Measurements from ENCODE around the gene PCSK1N. TPM values are rescaled to one million over a fixed set of nuclear protein-coding genes. Genes with fewer than 3 reads are reported as not detected.

Gene PCSK1N
- total and polyA plus RNA-seq, 2 of the 13 experiments (the other 11 are each of a cell fraction or from before 2014, with no cell fraction given): 4.5 to 14.0 TPM

GRCh38 chrX:48801280-48802088 is 33.9 kb downstream of the PCSK1N start, which contains the start of gene HDAC6 (continued):
- no peak for TF ChIP-seq LBX2 (CRISPR knock-in tag; IDR thresholded peaks at IDR 0.05; ENCODE audit: borderline replicate concordance)
- TF ChIP-seq ZNF512 (CRISPR knock-in tag; IDR thresholded peaks at IDR 0.05): no peak
- TF ChIP-seq NBN (conservative IDR thresholded peaks at IDR 0.05): no peak
- no peak for TF ChIP-seq XBP1 (CRISPR knock-in tag; IDR thresholded peaks at IDR 0.05)
- TF ChIP-seq TEAD2 (CRISPR knock-in tag; IDR thresholded peaks at IDR 0.05): no peak
- TF ChIP-seq ZNF883 (CRISPR knock-in tag; IDR thresholded peaks at IDR 0.05; ENCODE audit: not compliant biosample characterization): no peak
- TF ChIP-seq GPBP1L1 (CRISPR knock-in tag; IDR thresholded peaks at IDR 0.05): no peak
- TF ChIP-seq PRMT3 (CRISPR knock-in tag; IDR thresholded peaks at IDR 0.05; ENCODE audit: borderline replicate concordance, low read depth): no peak
- no peak for TF ChIP-seq PREB (CRISPR knock-in tag; IDR thresholded peaks at IDR 0.05)
- TF ChIP-seq ZBTB14 (CRISPR knock-in tag; IDR thresholded peaks at IDR 0.05): no peak
- no peak for TF ChIP-seq ZNF614 (CRISPR knock-in tag; IDR thresholded peaks at IDR 0.05; ENCODE audit: borderline replicate concordance)
- peak; percentile 65 for TF ChIP-seq TBX2 (CRISPR knock-in tag; IDR thresholded peaks at IDR 0.05; ENCODE audit: borderline replicate concordance)
- no peak for TF ChIP-seq ZNF329 (CRISPR knock-in tag; IDR thresholded peaks at IDR 0.05; ENCODE audit: low read depth)
- no peak for TF ChIP-seq SOX13 (IDR thresholded peaks at IDR 0.05)
- TF ChIP-seq SOX13 (CRISPR knock-in tag; conservative IDR thresholded peaks at IDR 0.05 in 1 of 2, IDR thresholded peaks at IDR 0.05 in 1 of 2): no peak
- no peak for TF ChIP-seq RELA (CRISPR knock-in tag; IDR thresholded peaks at IDR 0.05)
- no peak for TF ChIP-seq ZNF546 (CRISPR knock-in tag; conservative IDR thresholded peaks at IDR 0.05)
- no peak for TF ChIP-seq SSRP1 (CRISPR knock-in tag; IDR thresholded peaks at IDR 0.05)
- TF ChIP-seq RFX5 (IDR thresholded peaks at IDR 0.05; ENCODE audit: low read depth, low read length): 0 out of 2 replicates have a peak, but pooled peaks have one; percentile 23
- peak; percentile 27; the same call in 1 of the 2 replicates for TF ChIP-seq TAF1 (CRISPR knock-in tag; IDR thresholded peaks at IDR 0.05)
- TF ChIP-seq KDM6A (CRISPR knock-in tag; IDR thresholded peaks at IDR 0.05; ENCODE audit: low read depth): no peak
- no peak for TF ChIP-seq CREBL2 (CRISPR knock-in tag; IDR thresholded peaks at IDR 0.05; ENCODE audit: borderline replicate concordance)
- TF ChIP-seq RBM22 (optimal IDR thresholded peaks at IDR 0.05; ENCODE audit: low read length): no peak
